ENCODE results near the gene VASP. TPM values are rescaled to one million over a fixed set of nuclear protein-coding genes. Genes with fewer than 3 reads are reported as not detected.

VASP gene
- total and polyA plus RNA-seq, 2 of the 13 experiments (the other 11 are each of a cell fraction or from before 2014, with no cell fraction given): 41.8 to 67.1 TPM

DNA sequence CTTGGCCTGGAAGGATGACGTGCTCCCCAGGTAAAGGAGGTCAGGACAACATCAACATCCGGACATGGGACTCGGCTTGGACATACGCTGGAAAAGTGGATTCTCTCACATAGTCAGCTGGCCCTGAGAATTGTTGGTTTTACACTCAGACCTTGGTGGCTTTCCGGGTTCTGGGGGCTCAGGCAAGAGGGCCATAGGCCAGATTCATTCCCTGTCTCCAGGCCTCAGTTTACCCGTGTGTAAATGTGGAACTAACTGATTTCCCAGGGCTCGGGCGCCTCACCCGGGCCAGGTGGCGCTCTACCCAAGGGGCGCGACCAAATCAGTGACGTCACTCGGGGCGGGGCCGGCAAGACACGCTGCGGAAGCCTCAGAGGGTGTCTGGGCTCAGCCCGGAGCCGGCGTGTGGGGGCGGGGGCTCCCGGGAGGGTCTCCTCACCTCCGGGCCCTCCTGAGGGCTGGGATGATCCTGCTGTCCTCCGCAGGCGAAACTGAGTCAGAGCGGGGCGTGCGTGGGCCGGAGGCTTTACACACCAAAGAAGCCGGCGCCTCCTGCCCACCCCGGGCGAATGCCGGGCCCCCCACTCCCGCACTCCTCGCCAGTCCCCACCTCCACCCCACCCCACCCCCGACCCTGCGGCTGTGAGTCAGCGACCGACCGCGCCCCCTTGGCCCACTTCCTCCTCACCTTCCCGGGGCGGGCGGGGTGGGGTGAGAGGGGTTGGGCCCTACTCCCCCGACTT, 862 bp upstream of the VASP start (continued):
- TF ChIP-seq, protein P1, sequence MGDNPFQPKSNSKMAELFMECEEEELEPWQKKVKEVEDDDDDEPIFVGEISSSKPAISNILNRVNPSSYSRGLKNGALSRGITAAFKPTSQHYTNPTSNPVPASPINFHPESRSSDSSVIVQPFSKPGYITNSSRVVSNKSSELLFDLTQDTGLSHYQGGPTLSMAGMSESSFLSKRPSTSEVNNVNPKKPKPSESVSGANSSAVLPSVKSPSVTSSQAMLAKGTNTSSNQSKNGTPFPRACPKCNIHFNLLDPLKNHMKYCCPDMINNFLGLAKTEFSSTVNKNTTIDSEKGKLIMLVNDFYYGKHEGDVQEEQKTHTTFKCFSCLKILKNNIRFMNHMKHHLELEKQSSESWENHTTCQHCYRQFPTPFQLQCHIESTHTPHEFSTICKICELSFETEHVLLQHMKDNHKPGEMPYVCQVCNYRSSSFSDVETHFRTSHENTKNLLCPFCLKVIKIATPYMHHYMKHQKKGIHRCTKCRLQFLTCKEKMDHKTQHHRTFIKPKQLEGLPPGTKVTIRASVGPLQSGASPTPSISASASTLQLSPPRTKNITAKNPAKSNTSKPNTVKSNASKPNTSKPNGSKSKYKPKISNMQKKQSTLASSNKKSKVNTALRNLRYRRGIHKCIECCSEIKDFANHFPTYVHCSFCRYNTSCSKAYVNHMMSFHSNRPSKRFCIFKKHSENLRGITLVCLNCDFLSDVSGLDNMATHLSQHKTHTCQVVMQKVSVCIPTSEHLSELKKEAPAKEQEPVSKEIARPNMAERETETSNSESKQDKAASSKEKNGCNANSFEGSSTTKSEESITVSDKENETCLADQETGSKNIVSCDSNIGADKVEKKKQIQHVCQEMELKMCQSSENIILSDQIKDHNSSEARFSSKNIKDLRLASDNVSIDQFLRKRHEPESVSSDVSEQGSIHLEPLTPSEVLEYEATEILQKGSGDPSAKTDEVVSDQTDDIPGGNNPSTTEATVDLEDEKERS (CRISPR knock-in tag; IDR thresholded peaks at IDR 0.05): no peak
- TF ChIP-seq ZNF841 (CRISPR knock-in tag; IDR thresholded peaks at IDR 0.05; ENCODE audit: borderline replicate concordance) (no peak), FOXP1 (IDR thresholded peaks at IDR 0.05) (no peak), FOXP1 (CRISPR knock-in tag; IDR thresholded peaks at IDR 0.05) (peak; percentile 6; the same call in 1 of the 2 replicates), ZNF670 (CRISPR knock-in tag; IDR thresholded peaks at IDR 0.05; ENCODE audit: borderline replicate concordance) (no peak), CENPT (CRISPR knock-in tag; IDR thresholded peaks at IDR 0.05; ENCODE audit: low read depth) (no peak), MAZ (IDR thresholded peaks at IDR 0.05; ENCODE audit: borderline replicate concordance, low read depth, low read length) (peak; percentile 69), MAZ (CRISPR knock-in tag; IDR thresholded peaks at IDR 0.05; ENCODE audit: low read depth) (peak; percentile 81; the same call in 1 of the 2 replicates), ZNF160 (CRISPR knock-in tag; IDR thresholded peaks at IDR 0.05) (no peak), JARID2 (CRISPR knock-in tag; IDR thresholded peaks at IDR 0.05; ENCODE audit: insufficient replicate concordance) (no peak), ZNF598 (CRISPR knock-in tag; IDR thresholded peaks at IDR 0.05; ENCODE audit: borderline replicate concordance) (no peak), GABPA (IDR thresholded peaks at IDR 0.05; ENCODE audit: low read depth, low read length) (no peak), GABPA (CRISPR knock-in tag; IDR thresholded peaks at IDR 0.05; ENCODE audit: low read depth) (peak; percentile 63), FOXJ3 (CRISPR knock-in tag; IDR thresholded peaks at IDR 0.05; ENCODE audit: borderline replicate concordance) (no peak), THAP11 (CRISPR knock-in tag; IDR thresholded peaks at IDR 0.05) (peak; percentile 57; the same call in 1 of the 2 replicates), ZNF430 (CRISPR knock-in tag; IDR thresholded peaks at IDR 0.05) (peak; percentile 41; the same call in 1 of the 2 replicates), PHF21A (CRISPR knock-in tag; IDR thresholded peaks at IDR 0.05) (peak; percentile 64)
- TF ChIP-seq, protein P2, sequence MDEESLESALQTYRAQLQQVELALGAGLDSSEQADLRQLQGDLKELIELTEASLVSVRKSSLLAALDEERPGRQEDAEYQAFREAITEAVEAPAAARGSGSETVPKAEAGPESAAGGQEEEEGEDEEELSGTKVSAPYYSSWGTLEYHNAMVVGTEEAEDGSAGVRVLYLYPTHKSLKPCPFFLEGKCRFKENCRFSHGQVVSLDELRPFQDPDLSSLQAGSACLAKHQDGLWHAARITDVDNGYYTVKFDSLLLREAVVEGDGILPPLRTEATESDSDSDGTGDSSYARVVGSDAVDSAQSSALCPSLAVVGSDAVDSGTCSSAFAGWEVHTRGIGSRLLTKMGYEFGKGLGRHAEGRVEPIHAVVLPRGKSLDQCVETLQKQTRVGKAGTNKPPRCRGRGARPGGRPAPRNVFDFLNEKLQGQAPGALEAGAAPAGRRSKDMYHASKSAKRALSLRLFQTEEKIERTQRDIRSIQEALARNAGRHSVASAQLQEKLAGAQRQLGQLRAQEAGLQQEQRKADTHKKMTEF (CRISPR knock-in tag; IDR thresholded peaks at IDR 0.05): 0 out of 2 replicates have a peak, but pooled peaks have one; percentile 51
- TF ChIP-seq, protein P3, sequence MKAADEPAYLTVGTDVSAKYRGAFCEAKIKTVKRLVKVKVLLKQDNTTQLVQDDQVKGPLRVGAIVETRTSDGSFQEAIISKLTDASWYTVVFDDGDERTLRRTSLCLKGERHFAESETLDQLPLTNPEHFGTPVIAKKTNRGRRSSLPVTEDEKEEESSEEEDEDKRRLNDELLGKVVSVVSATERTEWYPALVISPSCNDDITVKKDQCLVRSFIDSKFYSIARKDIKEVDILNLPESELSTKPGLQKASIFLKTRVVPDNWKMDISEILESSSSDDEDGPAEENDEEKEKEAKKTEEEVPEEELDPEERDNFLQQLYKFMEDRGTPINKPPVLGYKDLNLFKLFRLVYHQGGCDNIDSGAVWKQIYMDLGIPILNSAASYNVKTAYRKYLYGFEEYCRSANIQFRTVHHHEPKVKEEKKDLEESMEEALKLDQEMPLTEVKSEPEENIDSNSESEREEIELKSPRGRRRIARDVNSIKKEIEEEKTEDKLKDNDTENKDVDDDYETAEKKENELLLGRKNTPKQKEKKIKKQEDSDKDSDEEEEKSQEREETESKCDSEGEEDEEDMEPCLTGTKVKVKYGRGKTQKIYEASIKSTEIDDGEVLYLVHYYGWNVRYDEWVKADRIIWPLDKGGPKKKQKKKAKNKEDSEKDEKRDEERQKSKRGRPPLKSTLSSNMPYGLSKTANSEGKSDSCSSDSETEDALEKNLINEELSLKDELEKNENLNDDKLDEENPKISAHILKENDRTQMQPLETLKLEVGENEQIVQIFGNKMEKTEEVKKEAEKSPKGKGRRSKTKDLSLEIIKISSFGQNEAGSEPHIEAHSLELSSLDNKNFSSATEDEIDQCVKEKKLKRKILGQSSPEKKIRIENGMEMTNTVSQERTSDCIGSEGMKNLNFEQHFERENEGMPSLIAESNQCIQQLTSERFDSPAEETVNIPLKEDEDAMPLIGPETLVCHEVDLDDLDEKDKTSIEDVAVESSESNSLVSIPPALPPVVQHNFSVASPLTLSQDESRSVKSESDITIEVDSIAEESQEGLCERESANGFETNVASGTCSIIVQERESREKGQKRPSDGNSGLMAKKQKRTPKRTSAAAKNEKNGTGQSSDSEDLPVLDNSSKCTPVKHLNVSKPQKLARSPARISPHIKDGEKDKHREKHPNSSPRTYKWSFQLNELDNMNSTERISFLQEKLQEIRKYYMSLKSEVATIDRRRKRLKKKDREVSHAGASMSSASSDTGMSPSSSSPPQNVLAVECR (CRISPR knock-in tag; IDR thresholded peaks at IDR 0.05; ENCODE audit: borderline replicate concordance): peak; percentile 72
- TF ChIP-seq, protein P4, sequence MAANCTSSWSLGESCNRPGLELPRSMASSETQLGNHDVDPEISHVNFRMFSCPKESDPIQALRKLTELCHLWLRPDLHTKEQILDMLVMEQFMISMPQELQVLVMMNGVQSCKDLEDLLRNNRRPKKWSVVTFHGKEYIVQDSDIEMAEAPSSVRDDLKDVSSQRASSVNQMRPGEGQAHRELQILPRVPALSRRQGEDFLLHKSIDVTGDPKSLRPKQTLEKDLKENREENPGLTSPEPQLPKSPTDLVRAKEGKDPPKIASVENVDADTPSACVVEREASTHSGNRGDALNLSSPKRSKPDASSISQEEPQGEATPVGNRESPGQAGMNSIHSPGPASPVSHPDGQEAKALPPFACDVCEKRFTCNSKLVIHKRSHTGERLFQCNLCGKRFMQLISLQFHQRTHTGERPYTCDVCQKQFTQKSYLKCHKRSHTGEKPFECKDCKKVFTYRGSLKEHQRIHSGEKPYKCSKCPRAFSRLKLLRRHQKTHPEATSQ (CRISPR knock-in tag; IDR thresholded peaks at IDR 0.05; ENCODE audit: borderline replicate concordance): no peak
